Germinal center (tissue), 1 donor: ENCODE data around the gene INPP5A.

Experiments
- DNase-seq: peaks from one replicate; pipeline ENCODE4 v3.0.0; 2012; ENCODE audit warnings: mixed read lengths, low spot score

Gene INPP5A

DNA sequence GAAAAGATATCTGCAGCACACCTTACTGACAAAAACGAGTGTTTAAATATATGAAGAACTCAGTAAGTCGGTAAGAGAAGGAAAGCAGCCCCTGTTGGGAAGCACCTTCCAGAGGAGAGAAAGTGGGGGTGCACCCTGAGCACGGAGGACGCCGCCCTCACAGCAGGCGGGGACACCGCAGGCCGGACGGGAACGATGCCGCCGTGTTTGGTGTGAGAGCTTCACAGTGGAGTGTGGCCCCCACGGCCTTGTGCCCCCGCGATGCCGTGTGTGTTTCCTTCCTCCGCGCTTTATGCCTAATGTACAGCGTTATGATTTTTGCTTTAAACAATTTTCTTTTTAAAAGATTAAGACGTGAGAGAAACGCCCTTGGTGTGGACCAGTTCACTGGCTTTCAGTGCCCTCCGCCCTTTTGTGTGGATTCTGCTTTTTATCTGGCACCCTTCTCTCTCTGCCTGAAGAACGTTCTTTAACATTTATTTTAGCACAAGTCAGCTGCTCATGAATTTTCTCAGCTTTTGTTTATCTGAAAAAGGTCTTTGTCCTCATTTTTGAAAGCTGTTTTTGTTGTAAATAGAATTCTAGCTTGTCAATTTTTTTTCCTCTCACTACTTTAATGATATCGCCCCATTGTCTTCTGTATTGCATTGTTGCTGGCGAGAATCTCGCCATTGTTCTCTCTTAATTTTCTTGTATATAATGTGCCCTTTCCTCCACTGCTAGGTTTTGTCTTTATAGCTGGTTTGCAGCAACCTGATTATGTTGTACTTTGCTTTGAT is 110.7 kb downstream of the INPP5A start:
- no peak for DNase-seq

- no peak for DNase-seq
Measured at GRCh38 chr10:132648851-132649528, 111.4 kb downstream of the INPP5A start.

- no peak for DNase-seq
Measured at GRCh38 chr10:132649651-132650360, 112.2 kb downstream of the INPP5A start.

GRCh38 chr10:132650611-132651250 is 113.1 kb downstream of the INPP5A start:
- no peak for DNase-seq

- no peak for DNase-seq
Measured at GRCh38 chr10:132651511-132652029, 114.0 kb downstream of the INPP5A start.

- DNase-seq, result no peak
Measured at GRCh38 chr10:132652446-132652845, 114.9 kb downstream of the INPP5A start.

DNA sequence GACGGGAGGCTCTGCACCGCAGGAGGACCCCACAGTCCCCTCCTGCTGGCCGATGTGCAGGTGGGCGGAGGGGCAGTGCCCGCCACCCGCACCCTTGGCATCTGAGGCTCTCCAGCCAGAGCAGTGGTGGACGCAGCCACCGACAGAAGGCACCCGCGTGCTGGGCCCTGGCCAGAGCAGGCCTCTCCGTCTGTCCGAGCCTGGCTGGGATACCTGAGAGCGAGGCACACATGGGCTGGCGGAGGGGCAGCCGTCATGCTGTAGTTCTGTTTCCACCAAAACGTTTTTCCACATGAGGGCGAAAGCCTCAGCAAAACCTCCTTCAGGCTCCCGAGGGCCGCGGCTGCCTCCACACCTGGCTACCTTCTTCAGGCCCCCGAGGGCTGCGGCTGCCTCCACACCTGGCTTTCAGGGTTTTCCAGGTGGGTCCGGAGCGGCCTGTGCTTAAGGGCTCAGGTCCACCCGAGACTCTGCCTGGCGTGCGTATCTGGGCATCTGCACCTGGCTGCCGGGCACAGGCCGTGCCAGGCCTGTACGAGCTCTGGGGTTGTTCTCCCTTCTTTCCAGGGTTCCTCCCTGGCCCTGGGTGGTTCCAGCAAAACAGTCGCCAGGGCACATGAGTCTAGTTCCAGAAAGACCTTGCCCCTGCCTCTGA is 115.5 kb downstream of the INPP5A start:
- no peak for DNase-seq

GRCh38 chr10:132653721-132654120 is 116.1 kb downstream of the INPP5A start:
- no peak for DNase-seq

- no peak for DNase-seq
Measured at GRCh38 chr10:132654121-132654571, 116.6 kb downstream of the INPP5A start.

DNA sequence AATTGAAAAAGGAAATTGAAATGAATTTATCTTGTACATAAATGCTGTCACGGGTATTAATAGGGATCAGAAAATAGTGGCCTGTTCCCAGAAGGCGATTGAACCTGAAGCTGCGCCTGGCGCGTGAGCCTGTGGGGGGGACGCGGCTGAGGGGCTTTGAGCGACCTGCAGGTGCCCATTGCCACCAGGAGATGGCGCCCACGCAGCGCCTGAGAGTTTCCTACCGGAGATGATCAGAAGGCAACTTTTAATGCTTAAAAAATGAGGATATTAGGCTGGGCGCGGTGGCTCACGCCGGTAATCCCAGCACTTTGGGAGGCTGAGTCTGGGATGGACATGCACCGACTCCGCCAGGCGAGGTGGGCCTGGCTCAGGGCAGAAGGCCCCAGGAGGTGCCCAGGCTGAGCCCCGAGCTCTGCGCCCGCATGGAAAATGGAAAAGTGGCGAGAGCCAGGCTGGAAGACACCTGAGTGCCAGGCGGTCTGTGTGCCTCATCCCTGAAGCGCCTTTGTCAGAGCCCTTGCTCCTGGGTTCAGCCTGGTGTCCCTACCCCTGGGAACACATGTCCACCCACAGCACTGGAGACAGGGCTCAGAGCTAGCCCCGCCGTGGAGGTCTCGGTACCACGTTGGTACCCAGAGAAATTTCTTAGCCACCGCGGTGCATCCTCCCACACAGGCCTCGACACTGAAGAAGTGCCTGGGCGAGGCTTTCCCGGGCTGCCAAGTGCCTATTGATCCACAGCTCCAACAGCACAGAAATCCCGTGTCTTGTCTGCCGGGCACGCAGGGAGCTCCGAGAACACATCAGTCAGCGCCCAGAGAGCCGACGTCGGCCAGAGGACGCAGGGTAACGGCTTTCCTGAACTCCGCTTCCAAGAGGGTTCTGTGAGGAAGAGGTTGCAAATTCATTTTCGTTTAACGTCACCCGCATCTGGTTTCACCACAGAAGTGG is 117.4 kb downstream of the INPP5A start:
- DNase-seq, result peak; percentile 85

- no peak for DNase-seq
Measured at GRCh38 chr10:132655735-132656134, 118.1 kb downstream of the INPP5A start.

DNA sequence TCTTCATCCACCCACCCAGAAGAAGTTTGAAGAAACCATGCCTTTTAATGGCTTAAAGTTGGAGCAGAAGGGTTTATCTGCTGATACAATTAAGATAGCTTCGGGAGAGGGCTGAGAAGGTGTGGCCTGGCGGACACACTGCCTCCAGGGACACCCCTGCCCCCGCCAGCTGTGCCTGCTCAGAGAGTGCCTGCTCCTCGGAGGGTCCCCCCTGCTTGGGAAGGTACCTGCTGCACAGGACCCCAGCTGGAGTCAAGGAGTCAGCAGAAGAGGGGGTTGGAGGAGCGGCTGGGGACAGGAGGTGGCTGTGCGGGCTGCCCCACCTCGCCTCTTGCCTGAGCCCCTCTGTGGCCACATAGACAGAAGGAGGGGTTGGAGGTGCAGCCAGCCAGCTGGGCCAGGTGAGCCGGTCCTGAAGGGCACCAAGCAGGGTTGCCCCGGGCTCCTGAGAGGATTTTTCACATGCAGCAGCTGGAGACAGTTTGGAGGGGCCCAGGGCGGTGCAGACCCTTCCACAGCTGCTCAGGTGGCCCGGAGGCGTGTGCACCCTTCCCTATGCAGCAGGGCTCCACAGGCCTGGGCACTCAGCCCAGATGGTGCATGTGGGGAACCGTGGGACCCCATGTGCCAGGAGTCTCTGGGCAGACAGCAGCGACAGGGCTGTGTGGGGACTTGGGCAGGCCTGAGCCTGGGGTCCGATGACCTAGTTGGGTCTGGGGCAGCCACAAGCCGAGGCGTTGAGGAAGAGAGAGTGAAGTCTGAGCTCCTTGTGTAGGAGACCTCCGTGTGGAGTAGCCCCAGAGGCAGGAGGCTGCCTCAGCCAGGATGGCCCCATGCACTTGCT is 118.9 kb downstream of the INPP5A start:
- DNase-seq, result no peak

GRCh38 chr10:132657127-132657706 is 119.6 kb downstream of the INPP5A start:
- DNase-seq, result no peak

- DNase-seq, result no peak
Measured at GRCh38 chr10:132657748-132658147, 120.2 kb downstream of the INPP5A start.

DNA sequence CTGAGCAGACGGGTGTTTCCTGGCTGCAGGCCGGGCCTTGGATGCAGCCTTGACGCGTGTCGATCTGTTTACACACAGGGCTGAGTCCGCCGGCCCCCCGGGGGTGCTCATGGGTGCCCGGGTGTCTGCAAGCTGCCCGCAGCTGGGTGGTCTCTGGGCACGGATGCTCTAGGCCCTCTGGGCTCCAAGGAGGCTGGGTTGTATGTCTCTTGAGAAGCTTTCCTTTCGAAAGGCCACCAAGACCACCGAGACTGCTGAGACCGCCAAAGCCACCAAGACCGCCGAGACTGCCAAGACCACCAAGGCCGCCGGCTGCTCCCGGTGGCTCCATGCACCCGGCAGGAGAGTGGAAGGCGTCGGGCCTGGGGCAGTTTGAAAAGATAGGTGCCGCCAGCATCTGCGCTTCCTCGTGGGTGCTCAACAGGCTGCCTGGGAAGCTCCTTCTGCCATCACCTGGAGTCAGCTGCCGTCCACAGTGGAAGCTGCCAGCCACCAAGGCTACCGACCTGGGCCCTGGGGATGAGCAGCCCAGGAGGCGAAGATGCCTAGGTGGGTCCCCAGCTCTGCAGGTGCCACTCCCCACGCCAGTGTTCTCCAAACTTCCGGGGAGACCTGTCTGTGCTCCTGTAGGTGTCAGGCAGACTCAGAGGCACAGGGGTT is 121.1 kb downstream of the INPP5A start:
- DNase-seq, result no peak

DNA sequence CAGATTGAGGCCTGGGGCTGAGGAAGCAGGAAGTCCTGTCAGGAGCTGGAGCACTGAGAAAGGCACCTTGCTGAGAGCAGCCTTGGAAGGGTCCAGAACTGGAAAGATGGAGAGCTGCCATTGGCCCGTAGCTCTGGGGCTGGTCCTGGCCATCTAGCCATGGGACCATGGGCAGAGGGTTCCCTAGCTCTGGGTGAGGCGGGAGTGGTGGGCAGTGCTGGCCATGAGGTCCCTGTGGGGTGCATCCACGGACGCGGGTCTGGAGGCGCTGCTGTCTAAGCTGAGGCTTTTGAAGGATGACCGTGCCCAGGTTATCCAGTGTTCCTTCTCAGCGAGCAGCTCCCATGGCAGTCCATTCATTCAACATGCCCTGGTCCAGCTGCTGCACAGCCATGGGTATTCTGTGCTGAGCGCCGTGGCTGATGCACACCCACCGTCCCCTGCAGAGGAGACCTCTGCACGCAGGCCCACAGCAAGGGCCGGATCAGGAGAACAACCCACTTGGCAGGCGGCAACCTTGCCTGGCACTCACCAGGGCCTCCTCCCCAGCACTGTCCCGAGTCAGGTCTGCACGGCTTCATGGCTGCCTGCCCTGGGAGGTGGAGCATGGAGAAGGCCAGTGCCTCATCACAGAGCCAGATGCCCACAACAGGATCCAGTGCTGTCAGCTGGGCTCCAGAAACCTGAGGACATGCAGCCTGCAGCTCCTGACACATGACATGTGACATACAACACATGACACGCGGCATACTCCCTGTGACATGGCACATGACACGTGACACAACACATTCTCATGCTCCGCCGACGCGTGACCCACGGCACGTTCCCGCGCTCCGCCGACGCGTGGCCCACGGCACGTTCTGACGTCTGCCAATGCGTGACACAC is 121.9 kb downstream of the INPP5A start:
- DNase-seq, result no peak

DNA sequence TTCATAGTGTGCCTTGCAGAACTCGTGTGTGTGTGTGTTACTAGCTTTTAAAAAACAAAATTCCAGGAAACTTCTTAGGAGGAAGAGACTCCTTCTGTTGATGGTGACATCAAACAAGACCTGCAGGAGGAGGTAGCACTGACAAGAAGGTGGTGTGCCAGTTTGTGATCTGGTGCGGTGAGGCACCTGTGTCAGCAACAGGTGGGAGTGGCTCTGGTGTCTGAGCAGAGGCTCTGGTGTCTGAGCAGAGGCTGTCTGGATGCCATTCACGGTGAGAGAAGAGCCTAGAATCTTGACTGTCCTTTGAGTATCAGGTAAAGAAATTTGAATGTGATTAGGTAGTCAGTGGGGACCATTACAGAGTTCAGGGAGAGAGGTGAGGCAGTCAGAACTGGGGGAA is 122.8 kb downstream of the INPP5A start:
- DNase-seq, result no peak
